Activated CD4-positive, alpha-beta T cell treated with anti-CD3 and anti-CD28 coated beads, Interleukin-2, amount 10 ng/mL, durations not matched to agents 24 days and 14 days (primary cell): ENCODE results near the gene NLGN1. TPM values are rescaled to one million over a fixed set of nuclear protein-coding genes. Genes with fewer than 3 reads are reported as not detected.

Source experiments
- DNase-seq: peaks from one replicate; pipeline ENCODE4 v3.0.0; 2022
- H3K27ac Mint-ChIP-seq: one replicate; pipeline ENCODE4 v1.8.0; 2022; ENCODE audit warnings: mild to moderate bottlenecking, mixed read lengths
- H3K27me3 Mint-ChIP-seq: one replicate; pipeline ENCODE4 v1.8.0; 2022; ENCODE audit warnings: mixed read lengths
- H3K36me3 Mint-ChIP-seq: one replicate; pipeline ENCODE4 v1.8.0; 2022; ENCODE audit warnings: low read depth, mild to moderate bottlenecking, mixed read lengths
- H3K4me1 Mint-ChIP-seq: one replicate; pipeline ENCODE4 v1.8.0; 2021; ENCODE audit warnings: mixed read lengths
- H3K4me3 Mint-ChIP-seq: one replicate; pipeline ENCODE4 v1.8.0; 2022; ENCODE audit warnings: mild to moderate bottlenecking, moderate library complexity, mixed read lengths
- H3K9me3 Mint-ChIP-seq: one replicate; pipeline ENCODE4 v1.8.0; 2021; ENCODE audit warnings: mixed read lengths
- intact Hi-C: fragments of 100-400 bp; cut with micrococcal nuclease; formaldehyde crosslinking; loops from one replicate; pipeline ENCODE4 v1.15.1; 2023
- total RNA-seq: library from RNA; stranded (reverse); gene quantifications from 2 replicates; pipeline ENCODE4 v1.2.3, GENCODE V29; 2022

The NLGN1 gene
- total RNA-seq, 1 donor from 2014 or later: not detected

GRCh38 chr3:174325171-174325570, 927.6 kb downstream of the NLGN1 start:
- H3K4me1 Mint-ChIP-seq: no peaks in the 10 kb centered on the region
- no peaks in the 10 kb centered on the region for H3K36me3 Mint-ChIP-seq
- no peak overlapping the region for H3K4me3 Mint-ChIP-seq
- peaks cover 11% of the 10 kb centered on the region for H3K9me3 Mint-ChIP-seq
- DNase-seq: no peak
- no peaks in the 10 kb centered on the region for H3K27me3 Mint-ChIP-seq
- intact Hi-C loops: no loop called here
- H3K27ac Mint-ChIP-seq: no peak overlapping the region

DNA sequence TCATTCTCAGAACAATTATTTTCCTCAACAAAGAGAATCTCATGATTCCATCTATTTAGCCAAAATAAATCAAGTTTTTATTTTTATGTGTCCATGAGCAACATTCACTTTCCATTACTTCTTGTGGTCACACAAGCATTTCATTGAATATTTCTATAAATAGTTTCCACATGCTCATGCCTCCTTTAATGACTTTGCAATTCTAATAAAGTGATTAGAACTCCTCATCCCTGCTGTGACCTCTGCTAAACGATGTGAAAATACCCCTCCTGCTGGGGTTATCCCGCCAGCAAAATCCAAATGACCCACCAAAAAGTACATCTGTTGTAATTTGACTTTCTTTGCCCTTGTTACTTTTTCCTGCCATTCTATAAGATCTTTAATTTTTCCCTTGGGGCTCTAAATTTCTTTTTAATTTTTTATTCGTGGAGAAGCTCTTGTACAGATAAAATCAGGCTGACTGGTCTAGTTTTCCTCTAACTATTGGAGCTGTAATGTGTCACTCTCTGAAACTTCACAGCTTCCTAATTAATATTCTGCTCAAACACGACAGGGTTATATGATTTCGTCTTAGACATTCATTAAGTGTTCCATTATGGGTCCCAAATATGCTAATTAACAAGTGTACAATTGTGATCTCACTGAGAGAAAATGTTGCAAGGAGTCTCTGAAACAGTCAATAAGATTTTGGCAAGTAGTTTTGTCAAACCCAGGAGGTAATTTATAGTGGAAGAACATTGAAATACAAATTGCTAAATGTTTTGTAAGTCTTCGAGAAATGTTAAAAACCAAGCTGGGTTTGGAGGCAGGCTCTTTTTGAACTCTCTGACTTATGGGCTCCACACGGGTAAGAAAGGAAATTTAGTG, 928.5 kb downstream of the NLGN1 start:
- DNase-seq: no peak
- H3K4me1 Mint-ChIP-seq: no peaks in the 10 kb centered on the region
- H3K27ac Mint-ChIP-seq: no peak overlapping the region
- no peak overlapping the region for H3K4me3 Mint-ChIP-seq
- peaks cover 5% of the 10 kb centered on the region for H3K9me3 Mint-ChIP-seq
- intact Hi-C loops: no loop called here
- H3K36me3 Mint-ChIP-seq: no peaks in the 10 kb centered on the region
- no peaks in the 10 kb centered on the region for H3K27me3 Mint-ChIP-seq

GRCh38 chr3:174329321-174329720, 931.8 kb downstream of the NLGN1 start:
- Mint-ChIP-seq H3K27ac (no peak overlapping the region), H3K36me3 (no peaks in the 10 kb centered on the region), H3K27me3 (no peaks in the 10 kb centered on the region), H3K4me3 (no peak overlapping the region), H3K9me3 (peaks cover 5% of the 10 kb centered on the region), H3K4me1 (no peaks in the 10 kb centered on the region)
- intact Hi-C loops: no loop called here
- no peak for DNase-seq

- Mint-ChIP-seq H3K4me1 (no peaks in the 10 kb centered on the region), H3K36me3 (no peaks in the 10 kb centered on the region), H3K4me3 (no peak overlapping the region), H3K27me3 (no peaks in the 10 kb centered on the region), H3K9me3 (peaks cover 5% of the 10 kb centered on the region), H3K27ac (no peak overlapping the region)
- DNase-seq: no peak
- intact Hi-C loops: no loop called here
Measured at GRCh38 chr3:174330303-174330702, 932.8 kb downstream of the NLGN1 start.

GRCh38 chr3:174331095-174331800, 933.7 kb downstream of the NLGN1 start:
- no peak for DNase-seq
- Mint-ChIP-seq H3K4me3 (no peak overlapping the region), H3K36me3 (no peaks in the 10 kb centered on the region), H3K27ac (no peak overlapping the region), H3K9me3 (peaks cover 5% of the 10 kb centered on the region), H3K4me1 (no peaks in the 10 kb centered on the region), H3K27me3 (no peaks in the 10 kb centered on the region)
- intact Hi-C loops: no loop called here

GRCh38 chr3:174332391-174332790, 934.8 kb downstream of the NLGN1 start:
- Mint-ChIP-seq H3K4me1 (no peaks in the 10 kb centered on the region), H3K9me3 (peaks cover 5% of the 10 kb centered on the region), H3K27me3 (no peaks in the 10 kb centered on the region), H3K4me3 (no peak overlapping the region), H3K27ac (no peak overlapping the region), H3K36me3 (no peaks in the 10 kb centered on the region)
- intact Hi-C loops: no loop called here
- DNase-seq: no peak

GRCh38 chr3:174333640-174334039, 936.1 kb downstream of the NLGN1 start:
- Mint-ChIP-seq H3K4me1 (no peaks in the 10 kb centered on the region), H3K27ac (no peak overlapping the region), H3K4me3 (no peak overlapping the region), H3K27me3 (no peaks in the 10 kb centered on the region), H3K36me3 (no peaks in the 10 kb centered on the region), H3K9me3 (peaks cover 5% of the 10 kb centered on the region)
- intact Hi-C loops: no loop called here
- DNase-seq: no peak

- Mint-ChIP-seq H3K4me1 (no peaks in the 10 kb centered on the region), H3K27ac (no peak overlapping the region), H3K4me3 (no peak overlapping the region), H3K36me3 (no peaks in the 10 kb centered on the region), H3K9me3 (peaks cover 2% of the 10 kb centered on the region), H3K27me3 (no peaks in the 10 kb centered on the region)
- intact Hi-C loops: no loop called here
- no peak for DNase-seq
Measured at GRCh38 chr3:174334111-174334510, 936.6 kb downstream of the NLGN1 start.

DNA sequence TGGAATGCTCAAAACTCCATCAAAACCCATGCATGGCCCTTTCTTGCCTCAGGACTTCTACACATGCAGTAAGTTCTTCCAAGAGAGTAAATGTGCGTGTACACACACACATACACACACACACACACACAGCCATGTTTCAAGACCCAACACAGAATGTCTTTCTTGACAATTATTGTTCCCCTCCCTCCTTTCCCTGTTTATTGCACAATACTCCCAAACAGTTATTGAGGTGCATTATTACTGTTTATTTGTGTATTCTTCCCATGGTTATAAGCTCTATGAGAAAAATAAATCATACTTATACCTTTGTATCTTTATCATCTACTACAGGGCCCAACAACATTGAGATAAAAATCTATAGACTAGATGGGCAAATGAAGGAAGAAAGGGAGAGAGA, 937.8 kb downstream of the NLGN1 start:
- no peaks in the 10 kb centered on the region for H3K36me3 Mint-ChIP-seq
- no peak for DNase-seq
- intact Hi-C loops: no loop called here
- H3K27me3 Mint-ChIP-seq: no peaks in the 10 kb centered on the region
- no peak overlapping the region for H3K27ac Mint-ChIP-seq
- no peaks in the 10 kb centered on the region for H3K4me1 Mint-ChIP-seq
- no peaks in the 10 kb centered on the region for H3K9me3 Mint-ChIP-seq
- H3K4me3 Mint-ChIP-seq: no peak overlapping the region

GRCh38 chr3:174335910-174336309, 938.4 kb downstream of the NLGN1 start:
- no peak overlapping the region for H3K4me3 Mint-ChIP-seq
- H3K36me3 Mint-ChIP-seq: no peaks in the 10 kb centered on the region
- no peak overlapping the region for H3K27ac Mint-ChIP-seq
- DNase-seq: no peak
- H3K9me3 Mint-ChIP-seq: no peaks in the 10 kb centered on the region
- H3K4me1 Mint-ChIP-seq: no peaks in the 10 kb centered on the region
- intact Hi-C loops: no loop called here
- no peaks in the 10 kb centered on the region for H3K27me3 Mint-ChIP-seq
